Naive B cell (primary cell): ENCODE results near the gene C1QTNF12. TPM values are rescaled to one million over a fixed set of nuclear protein-coding genes. Genes with fewer than 3 reads are reported as not detected.
A peak's percentile ranks its signal among the peaks of the same experiment; 100 is the strongest.

Experiments
- ATAC-seq, 2 donors: fragments of 150-1000 bp; cut with Tn5 transposase; 2 replicates each; pipeline ENCODE4 v1.10.0; 2021; ENCODE audit warnings: low read depth in 2 of 2, mild to moderate bottlenecking in 2 of 2, moderate library complexity in 2 of 2
- DNase-seq: peaks from one replicate; pipeline ENCODE4 v3.0.0; 2022
- H3K27ac Mint-ChIP-seq, 6 donors: one replicate each; pipeline ENCODE4 v1.8.0; 2020 to 2022; ENCODE audit warnings: mild to moderate bottlenecking in 6 of 6, mixed read lengths in 6 of 6, moderate library complexity in 5 of 6, inconsistent platforms in 2 of 6
- H3K27me3 Mint-ChIP-seq, 3 donors: one replicate each; pipeline ENCODE4 v1.8.0; 2021 to 2022; ENCODE audit warnings: mixed read lengths in 3 of 3, mild to moderate bottlenecking in 1 of 3
- H3K36me3 Mint-ChIP-seq, 2 donors: one replicate each; pipeline ENCODE4 v1.8.0; 2020 to 2022; ENCODE audit warnings: mixed read lengths in 2 of 2, inconsistent platforms in 1 of 2, mild to moderate bottlenecking in 1 of 2
- H3K4me1 Mint-ChIP-seq, 3 donors: one replicate each; pipeline ENCODE4 v1.8.0; 2020 to 2022; ENCODE audit warnings: mixed read lengths in 3 of 3, inconsistent platforms in 1 of 3, mild to moderate bottlenecking in 1 of 3, moderate library complexity in 1 of 3
- H3K4me3 Mint-ChIP-seq, 8 donors: one replicate each; pipeline ENCODE4 v1.8.0; 2020 to 2022; ENCODE audit warnings: mild to moderate bottlenecking in 8 of 8, mixed read lengths in 8 of 8, moderate library complexity in 8 of 8, inconsistent platforms in 2 of 8
- H3K9me3 Mint-ChIP-seq, 7 donors: one replicate each; pipeline ENCODE4 v1.8.0; 2020 to 2022; ENCODE audit warnings: mixed read lengths in 7 of 7, mild to moderate bottlenecking in 5 of 7, inconsistent platforms in 2 of 7, moderate library complexity in 1 of 7
- polyA plus RNA-seq, 6 donors: library from polyadenylated mRNA; unstranded; fragments of 300-500 nt; fragmentation: Illumina TruSeq; gene quantifications; one replicate each; pipeline ENCODE4 v1.2.3, GENCODE V29; 2021; ENCODE audit warnings: low read depth in 6 of 6

C1QTNF12 gene
- polyA plus RNA-seq, 6 donors from 2014 or later = not detected

GRCh38 chr1:1239614-1240347 is 6.7 kb downstream of the C1QTNF12 start:
- Mint-ChIP-seq H3K27ac (no peak overlapping the region), H3K4me1 (peaks cover 0 to 10% (median 2%) of the 10 kb centered on the region in 3 donors)

DNA sequence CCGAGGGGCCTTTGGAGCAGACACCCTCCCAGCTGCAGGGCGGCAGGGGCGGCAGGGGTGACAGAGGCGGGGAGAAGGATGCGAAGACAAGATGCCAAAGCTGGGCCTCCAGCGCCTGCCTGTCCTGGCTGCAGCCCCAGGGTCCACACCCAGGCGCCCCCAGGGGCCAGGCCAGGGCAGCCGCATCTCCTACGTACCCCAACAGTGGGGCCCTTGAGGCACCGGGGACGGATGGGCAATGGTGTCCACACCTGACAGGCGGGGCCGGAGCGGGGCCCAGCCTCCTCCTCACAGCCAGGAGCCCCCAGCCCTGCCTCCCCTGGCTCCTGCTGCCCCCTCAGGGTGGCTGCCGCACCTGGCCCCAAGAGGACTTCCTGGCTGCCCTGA is 7.3 kb downstream of the C1QTNF12 start:
- DNase-seq = no peak
- peaks cover 0 to 13% (median 10%) of the 10 kb centered on the region in 3 donors for H3K27me3 Mint-ChIP-seq
- no peak overlapping the region for H3K27ac Mint-ChIP-seq
- H3K36me3 Mint-ChIP-seq = no peaks in the 10 kb centered on the region
- no peak for ATAC-seq
- no peak overlapping the region for H3K4me3 Mint-ChIP-seq
- H3K4me1 Mint-ChIP-seq = peaks cover under 1 to 15% (median 8%) of the 10 kb centered on the region in 3 donors
- H3K9me3 Mint-ChIP-seq = no peaks in the 10 kb centered on the region

More at GRCh38 chr1:1239614-1240347, 6.7 kb downstream of the C1QTNF12 start:
- no peaks in the 10 kb centered on the region for H3K36me3 Mint-ChIP-seq
- no peak overlapping the region for H3K4me3 Mint-ChIP-seq
- peaks cover 0 to 13% (median 10%) of the 10 kb centered on the region in 3 donors for H3K27me3 Mint-ChIP-seq
- no peaks in the 10 kb centered on the region for H3K9me3 Mint-ChIP-seq
- DNase-seq (no peak), ATAC-seq (no peak)

GRCh38 chr1:1238702-1239178 is 7.8 kb downstream of the C1QTNF12 start:
- no peak for DNase-seq
- ATAC-seq = no peak
- H3K27ac Mint-ChIP-seq = peak overlapping the region in 1 of 6 donors; percentile 41
- no peaks in the 10 kb centered on the region for H3K9me3 Mint-ChIP-seq
- H3K4me1 Mint-ChIP-seq = peaks cover 3 to 19% (median 12%) of the 10 kb centered on the region in 3 donors
- H3K27me3 Mint-ChIP-seq = peaks cover 0 to 13% (median 10%) of the 10 kb centered on the region in 3 donors
- H3K36me3 Mint-ChIP-seq = no peaks in the 10 kb centered on the region
- H3K4me3 Mint-ChIP-seq = peak overlapping the region in 1 of 8 donors; percentile 39

GRCh38 chr1:1237874-1238701 is 8.4 kb downstream of the C1QTNF12 start:
- peak; percentile 71 for ATAC-seq
- Mint-ChIP-seq H3K4me1 (peaks cover 7 to 19% (median 16%) of the 10 kb centered on the region in 3 donors), H3K27ac (peak overlapping the region in 2 of 6 donors; percentile 41 to 71), H3K36me3 (no peaks in the 10 kb centered on the region), H3K9me3 (no peaks in the 10 kb centered on the region), H3K4me3 (peak overlapping the region in 4 of 8 donors; percentile 9 to 66 (median 27)), H3K27me3 (peaks cover 0 to 13% (median 10%) of the 10 kb centered on the region in 3 donors)
- peak; percentile 38 for DNase-seq

GRCh38 chr1:1236945-1237873 is 9.3 kb downstream of the C1QTNF12 start:
- no peaks in the 10 kb centered on the region for H3K9me3 Mint-ChIP-seq
- no peaks in the 10 kb centered on the region for H3K36me3 Mint-ChIP-seq
- peak overlapping the region in 3 of 6 donors; percentile 24 to 71 (median 41) for H3K27ac Mint-ChIP-seq
- peaks cover 0 to 13% (median 10%) of the 10 kb centered on the region in 3 donors for H3K27me3 Mint-ChIP-seq
- peaks cover 7 to 19% (median 16%) of the 10 kb centered on the region in 3 donors for H3K4me1 Mint-ChIP-seq
- H3K4me3 Mint-ChIP-seq = peak overlapping the region in 4 of 8 donors; percentile 9 to 66 (median 36)
- ATAC-seq (no peak), DNase-seq (no peak)

DNA sequence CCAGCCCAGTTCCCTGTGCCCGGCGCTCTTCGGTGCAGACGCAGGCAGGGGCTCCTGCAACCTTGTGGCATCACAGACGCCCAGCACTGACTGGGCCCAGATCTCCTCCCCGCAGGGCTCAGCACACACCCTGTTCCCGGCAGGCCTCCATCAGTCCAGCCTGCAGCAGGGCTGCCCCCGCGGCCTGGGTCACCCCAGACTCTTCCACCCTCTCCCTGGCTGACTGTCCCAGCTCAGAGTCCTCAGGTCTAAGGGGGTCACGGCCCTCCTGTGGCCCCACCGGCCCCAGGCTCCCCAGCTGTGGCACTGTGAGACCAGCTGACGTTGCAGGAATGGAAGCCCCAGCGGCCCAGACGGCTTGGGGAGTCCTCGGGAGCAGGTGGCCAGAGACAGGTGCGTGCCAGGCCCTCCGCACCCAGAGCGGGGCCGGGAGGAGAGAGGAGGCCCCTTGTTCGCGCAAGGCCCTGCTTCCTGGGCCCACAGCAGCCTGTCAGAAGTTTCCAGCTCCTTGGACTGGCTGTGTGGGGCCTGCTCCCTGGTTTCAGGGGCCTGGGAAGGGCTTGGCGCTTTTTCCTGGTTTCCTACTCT is 10.3 kb downstream of the C1QTNF12 start:
- ATAC-seq = no peak
- Mint-ChIP-seq H3K27me3 (peaks cover 0 to 13% (median 10%) of the 10 kb centered on the region in 3 donors), H3K36me3 (no peaks in the 10 kb centered on the region), H3K9me3 (no peaks in the 10 kb centered on the region), H3K4me3 (peak overlapping the region in 1 of 8 donors; percentile 33), H3K4me1 (peaks cover 7 to 19% (median 16%) of the 10 kb centered on the region in 3 donors), H3K27ac (no peak overlapping the region)
- no peak for DNase-seq

DNA sequence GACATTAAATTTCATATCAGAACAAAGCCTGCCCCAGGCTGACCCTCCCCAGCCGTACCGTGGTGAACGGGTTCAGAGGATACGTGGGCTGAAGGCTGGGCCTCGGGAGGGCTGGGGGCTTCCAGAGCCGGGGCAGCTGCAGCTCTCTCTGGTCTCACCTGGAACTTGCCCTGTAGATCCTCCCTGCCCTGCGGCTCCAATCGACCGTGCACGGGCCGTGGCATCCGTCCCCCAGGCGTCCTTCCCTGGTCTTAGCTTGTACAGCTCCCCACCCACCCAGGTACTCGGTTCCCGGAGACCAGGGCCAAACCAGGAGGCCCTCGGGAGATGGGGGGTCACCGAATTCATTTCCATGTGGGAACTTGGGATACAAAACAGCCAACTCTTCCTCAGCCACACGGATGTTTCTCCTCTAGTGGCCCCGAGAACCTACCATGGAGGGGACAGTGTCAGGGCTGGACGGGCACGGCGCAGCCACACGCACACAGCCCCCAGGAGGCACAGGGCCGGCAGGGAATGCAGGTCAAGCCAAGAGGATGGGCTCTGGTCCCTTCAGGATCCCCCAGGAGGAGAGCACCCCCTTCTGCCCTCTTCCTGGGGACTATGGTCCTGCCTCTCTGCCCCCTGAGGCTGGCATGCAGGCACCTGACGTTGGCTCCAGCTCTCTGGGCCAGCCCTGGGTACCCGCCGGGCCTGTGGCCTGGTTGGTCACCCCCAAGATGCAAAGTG is 11.3 kb downstream of the C1QTNF12 start:
- no peaks in the 10 kb centered on the region for H3K9me3 Mint-ChIP-seq
- H3K27ac Mint-ChIP-seq = peak overlapping the region in 3 of 6 donors; percentile 14 to 82 (median 75)
- peak overlapping the region in 2 of 8 donors; percentile 37 to 86 for H3K4me3 Mint-ChIP-seq
- DNase-seq (no peak), ATAC-seq (no peak)
- H3K4me1 Mint-ChIP-seq = peaks cover 11 to 28% (median 23%) of the 10 kb centered on the region in 3 donors
- H3K36me3 Mint-ChIP-seq = no peaks in the 10 kb centered on the region
- peaks cover 0 to 7% (median 1%) of the 10 kb centered on the region in 3 donors for H3K27me3 Mint-ChIP-seq

GRCh38 chr1:1234180-1234808 is 12.2 kb downstream of the C1QTNF12 start:
- Mint-ChIP-seq H3K9me3 (no peaks in the 10 kb centered on the region), H3K27ac (peak overlapping the region in 5 of 6 donors; percentile 37 to 88 (median 82)), H3K27me3 (peaks cover 0 to 4% (median 0%) of the 10 kb centered on the region in 3 donors), H3K4me1 (peaks cover 19 to 37% (median 29%) of the 10 kb centered on the region in 3 donors), H3K36me3 (no peaks in the 10 kb centered on the region), H3K4me3 (peak overlapping the region; percentile 29 to 86 (median 71))
- ATAC-seq = no peak
- no peak for DNase-seq

DNA sequence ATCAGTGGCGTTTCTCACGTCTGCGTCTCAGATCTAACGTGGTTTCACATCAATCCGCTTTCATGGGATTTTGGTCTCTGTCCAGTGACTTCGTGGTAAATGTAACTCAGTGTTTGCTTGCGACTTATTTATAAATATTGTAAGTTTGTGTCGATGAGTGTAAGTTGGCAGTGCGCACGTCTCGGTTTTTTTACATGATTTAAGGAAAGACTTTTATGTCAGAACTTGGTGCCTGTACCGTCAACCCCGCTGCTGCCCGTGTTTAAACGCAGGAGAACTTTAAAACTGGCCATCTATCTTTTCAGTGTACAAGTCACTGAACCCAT is 13.0 kb downstream of the C1QTNF12 start:
- Mint-ChIP-seq H3K36me3 (no peaks in the 10 kb centered on the region), H3K27ac (peak overlapping the region in 5 of 6 donors; percentile 16 to 92 (median 82)), H3K4me1 (peaks cover 19 to 38% (median 29%) of the 10 kb centered on the region in 3 donors), H3K27me3 (no peaks in the 10 kb centered on the region), H3K4me3 (peak overlapping the region in 7 of 8 donors; percentile 77 to 86 (median 78)), H3K9me3 (no peaks in the 10 kb centered on the region)
- ATAC-seq = no peak
- DNase-seq = no peak

GRCh38 chr1:1232796-1233566 is 13.5 kb downstream of the C1QTNF12 start:
- no peaks in the 10 kb centered on the region for H3K36me3 Mint-ChIP-seq
- DNase-seq (no peak), ATAC-seq (no peak)
- H3K4me3 Mint-ChIP-seq = peak overlapping the region; percentile 33 to 86 (median 79)
- H3K9me3 Mint-ChIP-seq = no peaks in the 10 kb centered on the region
- no peaks in the 10 kb centered on the region for H3K27me3 Mint-ChIP-seq
- H3K27ac Mint-ChIP-seq = peak overlapping the region in 5 of 6 donors; percentile 68 to 92 (median 82)
- H3K4me1 Mint-ChIP-seq = peaks cover 19 to 34% (median 29%) of the 10 kb centered on the region in 3 donors
